GM06990 (cell line): Measurements from ENCODE around the gene DNAJC30.

Experiments
- DNase-seq: peaks from one replicate; pipeline ENCODE4 v3.0.0-alpha.2; 2011; ENCODE audit not compliant: insufficient read length; ENCODE audit errors: extremely low read depth
- H3K27me3 ChIP-seq: replicated peaks from 2 replicates; pipeline ENCODE4 v1.6.0; 2011; ENCODE audit warnings: low read length; ENCODE audit not compliant: control insufficient read depth, insufficient read depth
- H3K36me3 ChIP-seq: 2 replicates; pipeline ENCODE4 v1.5.1; 2011; ENCODE audit warnings: low read length; ENCODE audit not compliant: control insufficient read depth, insufficient read depth
- H3K4me3 ChIP-seq: replicated peaks from 2 replicates; pipeline ENCODE4 v1.5.1; 2011; ENCODE audit warnings: low read depth, mild to moderate bottlenecking, control low read depth, low read length
- CTCF ChIP-seq: IDR thresholded peaks from 2 replicates; pipeline ENCODE4 v1.5.1; 2011; ENCODE audit warnings: low read length, control low read depth, mild to moderate bottlenecking, inconsistent platforms; ENCODE audit not compliant: insufficient read depth, poor library complexity, severe bottlenecking

The DNAJC30 gene

GRCh38 chr7:73702226-73702625 lies 19.0 kb upstream of the DNAJC30 start:
- Histone ChIP-seq H3K36me3 (peaks cover 13% of the 10 kb centered on the region), H3K4me3 (no peak overlapping the region), H3K27me3 (no peaks in the 10 kb centered on the region)
- no peak for DNase-seq
- TF ChIP-seq CTCF = no peak

- peak; percentile 69 for TF ChIP-seq CTCF
- DNase-seq = no peak
- Histone ChIP-seq H3K4me3 (no peak overlapping the region), H3K27me3 (no peaks in the 10 kb centered on the region), H3K36me3 (peaks cover 15% of the 10 kb centered on the region)
Measured at GRCh38 chr7:73701357-73701995, 18.2 kb upstream of the DNAJC30 start.

GRCh38 chr7:73700581-73701134 lies 17.4 kb upstream of the DNAJC30 start:
- peaks cover 20% of the 10 kb centered on the region for H3K36me3 ChIP-seq
- no peak for TF ChIP-seq CTCF
- H3K4me3 ChIP-seq = no peak overlapping the region
- no peaks in the 10 kb centered on the region for H3K27me3 ChIP-seq
- DNase-seq = no peak

GRCh38 chr7:73700069-73700423 lies 16.8 kb upstream of the DNAJC30 start:
- DNase-seq = no peak
- Histone ChIP-seq H3K36me3 (peaks cover 23% of the 10 kb centered on the region), H3K4me3 (no peak overlapping the region), H3K27me3 (no peaks in the 10 kb centered on the region)
- TF ChIP-seq CTCF = no peak

- Histone ChIP-seq H3K27me3 (no peaks in the 10 kb centered on the region), H3K36me3 (peaks cover 25% of the 10 kb centered on the region)
- TF ChIP-seq CTCF = no peak
Measured at GRCh38 chr7:73699370-73700068, 16.3 kb upstream of the DNAJC30 start.

GRCh38 chr7:73698410-73698809 lies 15.2 kb upstream of the DNAJC30 start:
- TF ChIP-seq CTCF = no peak
- Histone ChIP-seq H3K27me3 (no peaks in the 10 kb centered on the region), H3K4me3 (no peak overlapping the region), H3K36me3 (peaks cover 33% of the 10 kb centered on the region)
- DNase-seq = no peak

More at GRCh38 chr7:73699370-73700068, 16.3 kb upstream of the DNAJC30 start:
- no peak for DNase-seq
- no peak overlapping the region for H3K4me3 ChIP-seq
